NCI-H2107 treated with DMSO at 0.1 percent for 48 hours (cell line): ENCODE measurements around the gene UQCRC2.
"Not testable (repeated sequence)": the region's sequence is repeated elsewhere in the genome, so short reads cannot be mapped to it uniquely, and the experiment has no call there.

Experiments
- DNase-seq: peaks from one replicate; lab custom pipeline; 2025; ENCODE audit not compliant: unreplicated experiment; lab: John Stamatoyannopoulos, UW

Gene UQCRC2

GRCh38 chr16:21952793-21953540, at the start of gene UQCRC2:
Gene UQCRC2 (plus strand): TSS chr16:21953361. CDS start chr16:21953424, 63 bp downstream.
- DNase-seq, result peak; percentile 99

- DNase-seq, result not testable (repeated sequence)
Measured at GRCh38 chr16:21932650-21933049, 20.5 kb upstream of the UQCRC2 start.

GRCh38 chr16:21933316-21933715, 19.8 kb upstream of the UQCRC2 start:
- not testable (repeated sequence) for DNase-seq

GRCh38 chr16:21933790-21934189, 19.4 kb upstream of the UQCRC2 start:
- not testable (repeated sequence) for DNase-seq

- not testable (repeated sequence) for DNase-seq
Measured at GRCh38 chr16:21936216-21936615, 16.9 kb upstream of the UQCRC2 start.

- DNase-seq, result no peak
Measured at GRCh38 chr16:21937336-21937829, 15.8 kb upstream of the UQCRC2 start.

GRCh38 chr16:21940570-21940969, 12.6 kb upstream of the UQCRC2 start:
- no peak for DNase-seq

GRCh38 chr16:21943571-21943970, 9.6 kb upstream of the UQCRC2 start:
- no peak for DNase-seq

GRCh38 chr16:21946889-21947635, 6.1 kb upstream of the UQCRC2 start:
- DNase-seq, result no peak

GRCh38 chr16:21949713-21950260, 3.4 kb upstream of the UQCRC2 start:
- DNase-seq, result no peak

GRCh38 chr16:21950782-21951521, 2.2 kb upstream of the UQCRC2 start:
- no peak for DNase-seq

- DNase-seq, result peak; percentile 43
Measured at GRCh38 chr16:21952040-21952792, 945 bp upstream of the UQCRC2 start.

GRCh38 chr16:21953541-21953902, 361 bp downstream of the UQCRC2 start:
- no peak for DNase-seq

- DNase-seq, result no peak
Measured at GRCh38 chr16:21957714-21958346, 4.7 kb downstream of the UQCRC2 start.

GRCh38 chr16:21959050-21959449, 5.9 kb downstream of the UQCRC2 start:
- no peak for DNase-seq

GRCh38 chr16:21962475-21962874, 9.3 kb downstream of the UQCRC2 start:
- DNase-seq, result no peak

- DNase-seq, result no peak
Measured at GRCh38 chr16:21963887-21964286, 10.7 kb downstream of the UQCRC2 start.

- DNase-seq, result no peak
Measured at GRCh38 chr16:21964353-21964752, 11.2 kb downstream of the UQCRC2 start.

GRCh38 chr16:21971856-21972255, 18.7 kb downstream of the UQCRC2 start:
- DNase-seq, result no peak

GRCh38 chr16:21973945-21974344, 20.8 kb downstream of the UQCRC2 start:
- DNase-seq, result no peak
